Activated CD4-positive, alpha-beta T cell treated with anti-CD3 and anti-CD28 coated beads for 24 hours (primary cell): ENCODE measurements around the gene ANOS1.

Experiments used
- DNase-seq, 2 donors: peaks; one replicate each; pipeline ENCODE4 v3.0.0-alpha.2; 2020; ENCODE audit warnings: low read depth in 2 of 2

ANOS1 gene

DNA sequence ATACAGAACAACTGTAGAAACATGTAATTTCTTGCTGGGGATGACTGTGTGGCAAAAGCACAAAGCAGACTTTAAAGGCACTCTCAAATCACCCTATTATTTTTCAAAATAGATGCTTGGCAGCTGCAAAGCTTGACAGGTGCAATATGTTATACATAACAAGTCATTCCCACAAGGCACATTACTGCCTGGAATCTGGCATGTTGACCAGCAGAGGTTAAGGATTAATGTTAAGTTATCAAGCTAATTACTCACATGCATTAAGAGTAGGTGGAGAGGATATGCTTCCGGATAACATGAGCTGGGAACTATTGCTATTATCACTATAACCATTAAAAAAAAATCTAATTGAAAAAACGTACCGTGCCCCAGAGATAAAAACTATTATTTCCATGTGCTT lies 17.8 kb downstream of the ANOS1 start:
- DNase-seq, result no peak

DNA sequence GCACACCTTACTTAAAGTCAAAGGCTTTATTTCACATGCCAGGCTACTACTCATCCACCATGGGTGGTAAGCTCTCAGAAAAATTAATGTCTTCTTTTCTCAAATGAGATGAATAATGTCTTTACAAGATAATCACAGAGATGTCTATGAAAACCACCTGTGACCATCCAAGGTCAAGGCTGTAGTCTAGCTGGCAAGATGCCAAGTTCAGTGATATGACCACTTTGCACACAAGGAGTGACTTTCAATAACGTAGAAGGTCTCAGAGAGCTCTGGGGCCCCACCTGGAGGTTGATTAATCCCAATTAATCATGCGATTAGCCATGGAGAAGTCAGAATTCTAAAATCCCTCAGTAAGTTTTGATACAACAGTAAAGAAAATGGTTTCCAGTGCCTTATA lies 20.5 kb downstream of the ANOS1 start:
- no peak for DNase-seq

DNA sequence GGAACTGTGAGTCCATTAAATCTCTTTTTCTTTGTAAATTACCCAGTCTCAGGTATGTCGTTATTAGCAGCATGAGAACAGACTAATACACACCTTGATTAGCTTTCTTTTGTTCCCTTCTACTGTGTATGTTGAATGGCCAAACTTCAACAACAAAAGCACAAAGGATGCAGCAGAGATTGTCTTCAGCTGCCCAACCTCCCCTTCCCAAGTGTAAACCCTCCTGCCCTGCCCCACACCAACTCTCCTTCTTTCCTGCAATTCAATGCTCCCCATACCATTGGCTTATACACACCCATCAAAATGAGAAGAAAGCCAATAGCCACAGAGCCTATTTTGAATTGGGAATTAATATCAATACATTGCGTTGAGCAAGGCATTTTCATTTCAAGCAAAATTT lies 27.8 kb downstream of the ANOS1 start:
- DNase-seq, result no peak

DNA sequence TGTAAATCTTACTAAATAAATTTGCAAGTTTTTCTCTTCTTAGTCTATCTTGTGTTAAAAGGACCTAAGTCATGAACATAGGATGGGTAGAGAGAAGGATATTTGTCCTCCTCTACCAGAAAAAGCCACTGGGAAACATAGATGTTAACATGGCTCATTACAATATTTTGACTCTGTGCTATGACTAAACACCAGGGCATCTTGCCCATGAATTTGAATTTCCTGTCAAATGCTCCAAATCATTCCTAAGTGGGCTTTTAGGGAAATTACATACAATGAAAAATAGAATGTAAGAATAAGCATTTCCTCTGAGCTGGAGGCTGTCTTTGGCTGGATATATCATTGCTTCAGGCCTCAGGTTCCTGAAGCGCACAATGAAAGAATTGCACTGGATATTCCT lies 39.1 kb downstream of the ANOS1 start:
- DNase-seq, result no peak

DNA sequence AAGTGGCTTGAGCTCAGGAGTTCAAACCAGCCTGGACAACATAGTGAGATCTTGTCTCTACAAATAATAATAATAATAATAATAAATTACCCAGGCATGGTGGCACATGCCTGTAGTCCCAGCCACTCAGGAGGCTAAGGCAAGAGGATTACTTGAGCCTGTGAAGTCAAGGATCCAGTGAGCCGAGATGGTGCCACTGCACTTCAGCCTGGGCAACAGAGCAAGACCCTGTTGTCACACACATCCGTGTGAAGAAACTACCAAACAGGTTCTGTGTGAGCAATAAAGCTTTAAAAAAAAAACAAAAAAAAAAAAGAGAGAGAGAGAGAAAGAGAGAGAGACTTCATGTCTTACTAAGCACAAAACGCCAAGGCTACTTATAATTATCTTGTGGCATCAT lies 42.5 kb downstream of the ANOS1 start:
- DNase-seq, result no peak

DNA sequence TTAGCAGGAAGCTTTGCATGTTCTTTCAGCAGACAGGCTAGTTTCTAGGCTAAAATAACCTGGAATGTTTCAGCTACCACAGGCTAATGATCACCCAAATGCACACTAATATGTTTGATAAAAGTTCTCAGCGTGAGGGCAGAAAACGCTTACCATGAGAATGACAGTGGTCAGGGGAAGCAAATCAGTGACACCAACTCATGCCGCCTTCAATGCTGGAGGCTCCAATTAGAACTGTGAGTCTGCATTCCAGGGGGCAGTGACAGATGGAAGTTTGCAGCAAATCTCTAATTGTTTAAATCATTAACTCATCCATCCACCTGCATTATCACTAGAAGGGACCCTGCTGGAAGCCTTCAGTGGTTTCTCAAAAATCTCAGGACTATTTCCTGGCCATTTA lies 43.2 kb downstream of the ANOS1 start:
- no peak for DNase-seq

DNA sequence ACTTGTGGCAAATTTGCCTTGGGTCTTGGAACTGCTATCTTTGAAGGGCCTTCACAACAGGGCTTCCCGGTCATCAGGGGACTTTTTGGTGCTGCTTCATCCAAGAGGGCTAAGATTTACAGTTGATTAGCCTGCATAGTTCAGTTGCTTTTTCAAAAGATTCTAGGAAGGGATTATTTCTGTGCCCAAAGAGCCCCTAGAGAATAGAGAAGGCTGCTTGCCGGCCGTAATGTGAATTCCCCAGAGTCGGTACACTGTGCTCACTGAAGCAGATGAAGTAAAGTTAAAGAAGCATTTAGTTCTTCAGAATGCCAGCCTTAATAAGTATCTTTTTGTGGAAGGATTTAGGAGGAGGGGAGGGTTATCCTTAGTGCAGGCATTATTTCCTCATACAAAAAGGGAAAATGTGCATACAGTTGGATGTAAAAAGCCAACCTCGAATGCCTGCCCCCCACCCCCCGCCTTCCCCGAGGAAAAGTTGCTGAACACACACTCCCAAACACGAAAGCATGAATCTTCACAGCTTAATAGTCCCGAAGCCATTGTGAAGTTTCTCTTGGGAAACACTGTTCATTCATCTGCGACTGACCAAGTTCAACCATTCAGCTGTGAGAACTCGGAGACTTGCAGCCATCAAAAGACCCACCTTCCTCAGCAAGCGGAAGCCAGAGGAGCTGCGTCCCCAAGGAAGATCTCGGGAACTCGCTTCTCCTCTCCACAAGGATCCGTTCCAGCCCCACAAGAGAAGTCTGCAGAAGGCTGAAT lies 47.6 kb downstream of the ANOS1 start:
- DNase-seq, result no peak

DNA sequence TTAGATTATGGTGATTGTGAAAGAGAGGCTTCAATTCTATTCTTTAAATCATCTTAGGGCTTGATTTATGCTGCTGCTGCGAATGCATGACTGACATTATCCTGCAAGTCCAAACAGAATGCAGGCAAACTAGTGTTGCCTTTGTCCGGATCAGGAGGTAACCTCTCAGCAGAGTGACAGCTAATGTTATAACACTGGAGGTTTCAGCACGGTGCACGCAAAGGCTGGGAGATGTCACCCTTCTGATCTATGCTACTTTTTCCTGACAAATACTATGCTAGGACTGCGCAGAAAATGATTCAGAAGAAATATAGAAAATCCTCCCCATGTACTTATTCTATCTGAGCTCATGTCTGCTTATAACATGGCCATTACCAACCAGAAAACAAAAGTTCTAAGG lies 48.2 kb downstream of the ANOS1 start:
- no peak for DNase-seq

DNA sequence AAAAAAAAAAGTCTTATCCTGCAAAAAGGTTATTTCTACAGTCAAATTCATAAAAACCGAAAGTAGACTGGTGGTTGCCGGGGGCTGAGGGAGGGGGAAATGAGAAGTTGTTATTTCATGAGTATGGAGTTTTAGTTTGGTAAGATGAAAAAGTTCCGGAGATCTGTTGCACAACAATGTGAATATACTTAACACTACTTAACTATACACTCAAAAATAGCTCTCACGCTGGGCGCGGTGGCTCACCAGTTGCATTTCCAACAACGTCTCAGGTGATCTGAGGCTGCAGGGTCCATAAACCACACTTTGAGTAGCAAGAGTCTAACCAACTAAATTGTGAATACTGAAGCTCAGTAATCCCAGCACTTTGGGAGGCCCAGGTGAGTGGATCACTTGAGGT lies 52.4 kb downstream of the ANOS1 start:
- DNase-seq, result no peak

DNA sequence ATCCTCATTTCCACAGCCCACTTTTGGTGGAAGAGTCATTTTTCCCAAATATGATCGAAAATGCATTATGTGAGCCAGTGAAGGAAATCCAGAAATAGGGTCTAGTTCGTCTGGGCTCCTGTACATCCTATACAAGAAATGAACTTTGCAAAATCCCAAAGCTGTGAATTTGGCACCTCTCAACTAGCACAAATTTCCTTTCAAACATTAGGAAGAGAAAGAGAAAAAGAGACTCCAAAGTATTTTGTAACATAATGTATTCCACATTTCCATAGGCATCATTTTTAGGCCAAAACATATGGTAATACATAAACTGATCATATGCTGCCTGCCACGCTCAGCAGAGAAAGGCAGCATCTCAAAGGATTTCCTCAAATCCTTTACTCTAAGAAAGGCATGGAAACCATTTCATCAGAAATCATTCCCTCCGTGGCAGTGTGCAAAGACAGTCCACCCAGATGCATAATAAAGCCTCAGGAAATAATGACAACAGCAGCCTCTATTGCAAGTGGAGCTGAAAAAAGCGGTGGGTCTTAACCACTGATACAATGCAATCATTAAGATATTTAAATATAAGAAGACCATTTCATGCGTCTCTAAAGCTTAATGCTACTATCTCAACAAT lies 56.8 kb downstream of the ANOS1 start:
- no peak for DNase-seq

DNA sequence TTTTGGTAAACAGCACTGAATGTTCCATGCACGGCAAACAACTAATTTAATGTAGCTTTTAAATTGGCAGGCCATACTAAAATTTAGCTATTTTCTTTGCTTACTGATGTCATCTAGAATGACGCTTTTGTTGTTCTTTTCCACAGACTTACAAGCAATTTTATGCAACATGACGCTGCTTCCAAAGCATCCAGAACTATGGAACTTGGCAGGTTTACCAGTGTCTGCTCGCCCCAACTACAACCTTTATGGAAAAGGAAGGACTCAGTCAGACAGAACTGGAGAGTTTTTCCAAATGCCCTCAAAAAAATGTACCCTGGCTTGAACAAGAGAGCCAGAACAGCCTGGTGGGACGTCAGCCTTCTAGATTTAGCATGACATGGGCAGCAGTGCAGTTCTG lies 58.7 kb downstream of the ANOS1 start:
- DNase-seq, result no peak

DNA sequence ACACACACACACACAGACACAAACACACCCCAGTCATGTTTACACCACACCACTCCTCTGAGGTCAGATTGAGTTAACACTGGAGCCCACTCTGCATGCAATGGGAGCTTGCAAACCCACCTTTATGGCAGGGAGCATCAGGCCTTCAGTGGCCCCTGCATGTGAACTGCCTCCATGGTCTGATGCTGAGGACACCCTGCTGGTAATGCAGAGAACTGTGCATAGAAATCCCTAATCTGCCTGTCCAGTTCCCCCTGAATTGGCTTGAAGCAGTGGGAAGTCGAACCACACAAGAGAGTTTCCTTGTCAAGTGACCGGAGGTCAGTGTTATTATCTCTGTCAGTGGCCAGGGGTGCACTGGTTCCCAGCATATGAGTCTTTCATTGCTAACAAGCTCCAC lies 59.8 kb downstream of the ANOS1 start:
- no peak for DNase-seq

DNA sequence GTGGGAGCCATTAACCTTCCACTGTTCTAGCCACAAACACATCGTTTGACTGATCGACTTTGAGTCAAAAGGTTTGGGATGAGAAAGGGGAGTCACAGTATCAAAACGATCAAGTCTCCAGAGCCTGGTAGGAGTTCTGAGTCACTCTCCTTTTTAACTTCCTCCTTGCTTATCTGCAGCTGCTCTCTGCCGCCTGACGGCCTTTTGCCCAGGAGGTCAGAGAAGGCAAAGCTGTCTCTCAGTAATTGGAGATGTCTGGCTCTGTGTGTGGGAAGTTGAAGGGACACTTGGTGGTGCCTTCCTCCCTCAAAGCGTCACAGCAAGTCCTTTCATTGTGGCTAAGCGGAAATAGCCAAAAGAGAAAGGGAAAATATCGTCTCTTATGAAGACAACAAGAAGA lies 63.1 kb downstream of the ANOS1 start:
- DNase-seq, result no peak

DNA sequence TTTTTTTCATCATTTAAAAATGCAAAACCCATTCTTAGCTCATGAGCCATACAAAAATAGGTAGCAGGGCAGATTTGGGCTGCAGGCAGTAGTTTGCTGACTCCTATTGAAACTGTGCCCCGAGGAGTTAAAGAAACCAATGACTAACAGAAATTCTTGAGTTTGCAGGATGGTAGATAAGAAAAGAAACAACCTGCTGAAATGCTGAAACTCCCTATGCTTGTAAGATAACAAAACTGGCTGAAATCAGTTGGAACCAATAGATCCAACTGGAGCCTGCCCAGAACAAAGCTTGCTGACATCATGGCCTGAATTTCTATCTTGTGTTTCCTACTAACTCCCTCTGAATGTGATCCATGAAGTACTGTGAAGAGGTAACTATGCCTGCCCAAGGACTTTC lies 68.6 kb downstream of the ANOS1 start:
- no peak for DNase-seq

DNA sequence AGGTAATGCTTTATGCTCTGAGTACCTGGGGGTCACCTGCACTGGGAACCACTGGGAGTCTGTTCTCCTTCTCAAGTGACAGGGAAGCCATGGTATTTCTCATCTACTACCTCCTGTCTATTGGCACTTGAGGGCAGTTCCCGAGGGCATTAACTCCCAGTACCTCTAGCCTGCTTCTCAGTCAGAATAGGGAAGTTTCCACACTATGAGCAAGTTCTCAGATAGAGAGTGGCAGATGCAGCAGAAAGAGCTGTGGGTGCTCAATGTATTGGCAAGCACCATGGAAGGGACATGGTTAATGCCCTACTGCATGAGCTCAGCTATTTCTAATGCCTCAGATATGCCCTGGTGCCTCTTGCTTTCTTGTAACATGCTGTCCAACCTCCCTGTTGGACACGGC lies 74.1 kb downstream of the ANOS1 start:
- DNase-seq, result no peak

DNA sequence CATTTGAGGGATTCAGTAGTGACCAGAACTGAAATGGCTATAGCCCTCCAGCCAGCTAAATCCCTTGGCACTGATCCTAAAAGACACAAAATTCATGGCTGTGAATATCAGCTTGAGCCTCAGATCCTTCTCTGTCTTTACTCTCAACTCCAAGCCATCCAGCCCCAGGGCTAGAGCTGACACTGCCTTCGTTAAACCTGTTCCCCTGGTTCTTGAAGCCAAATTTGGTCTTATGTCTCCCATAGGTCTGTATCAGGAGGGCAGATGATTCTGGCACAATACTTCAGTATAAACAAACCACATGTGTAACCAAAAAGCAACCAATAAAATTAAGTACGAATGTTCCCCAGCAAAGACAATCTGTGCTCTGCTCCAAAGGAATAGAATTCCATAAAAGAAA lies 78.0 kb downstream of the ANOS1 start:
- DNase-seq, result no peak

DNA sequence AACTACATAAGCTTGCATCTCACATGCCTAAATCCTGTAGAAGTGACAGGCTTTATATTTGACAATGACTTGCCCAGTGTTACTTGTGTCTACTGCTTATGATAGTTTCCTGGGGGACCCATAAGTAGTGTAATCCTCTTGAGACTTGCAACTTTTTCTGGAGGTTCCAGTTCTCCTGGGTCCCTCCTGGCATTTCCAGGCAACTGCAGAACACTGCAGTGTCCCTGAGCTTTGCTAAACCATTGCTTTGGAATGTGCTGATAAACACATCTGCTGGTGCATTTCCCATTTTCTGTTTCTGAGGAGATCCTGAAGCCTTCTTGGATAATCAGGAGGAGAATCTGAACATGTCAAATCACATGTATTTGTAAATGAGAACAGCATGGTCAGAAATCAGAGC lies 82.0 kb downstream of the ANOS1 start:
- no peak for DNase-seq

DNA sequence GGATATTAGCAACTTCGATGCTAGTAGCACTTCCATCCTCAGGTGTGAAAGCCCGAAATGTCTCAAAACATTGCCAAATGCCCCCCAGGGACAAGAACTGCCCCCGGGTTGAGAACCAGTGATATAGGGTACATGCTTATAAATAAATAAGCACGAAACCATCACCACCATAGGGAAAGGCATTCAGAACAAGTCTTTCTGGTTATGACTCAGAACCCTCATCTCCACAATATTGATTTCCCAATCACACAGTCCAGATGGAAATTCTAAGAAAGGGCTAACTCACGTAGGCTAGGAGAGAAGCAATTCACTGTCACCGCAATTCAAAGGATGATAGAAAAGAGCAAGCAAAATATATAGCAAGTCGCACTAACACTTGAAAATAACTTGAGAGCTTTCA lies 84.8 kb downstream of the ANOS1 start:
- no peak for DNase-seq

DNA sequence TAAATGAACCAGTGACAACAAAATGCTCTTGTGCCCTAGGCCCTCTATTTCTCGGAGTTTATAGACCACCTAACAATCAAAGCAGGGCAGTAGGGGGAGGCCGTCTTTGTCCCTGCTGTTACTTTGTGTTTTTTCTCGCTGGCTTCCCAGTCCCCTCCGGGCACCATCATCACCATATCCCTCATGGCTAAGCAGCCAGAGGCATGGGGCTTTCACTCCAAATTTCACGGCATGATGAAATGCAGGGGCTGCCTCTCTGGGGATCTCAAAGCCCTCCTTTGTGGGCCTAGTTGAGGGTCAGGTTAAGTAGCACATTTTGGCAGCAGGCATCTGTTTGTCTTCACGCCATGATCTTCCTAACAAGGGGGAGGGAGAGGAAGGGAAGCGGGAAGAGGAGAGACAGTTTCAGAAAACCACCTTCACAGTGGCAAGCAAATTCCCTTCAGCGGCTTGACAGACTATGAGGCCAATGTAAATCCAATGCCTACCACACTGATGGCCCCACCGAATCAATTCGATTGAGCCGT lies 91.9 kb downstream of the ANOS1 start:
- DNase-seq, result no peak

DNA sequence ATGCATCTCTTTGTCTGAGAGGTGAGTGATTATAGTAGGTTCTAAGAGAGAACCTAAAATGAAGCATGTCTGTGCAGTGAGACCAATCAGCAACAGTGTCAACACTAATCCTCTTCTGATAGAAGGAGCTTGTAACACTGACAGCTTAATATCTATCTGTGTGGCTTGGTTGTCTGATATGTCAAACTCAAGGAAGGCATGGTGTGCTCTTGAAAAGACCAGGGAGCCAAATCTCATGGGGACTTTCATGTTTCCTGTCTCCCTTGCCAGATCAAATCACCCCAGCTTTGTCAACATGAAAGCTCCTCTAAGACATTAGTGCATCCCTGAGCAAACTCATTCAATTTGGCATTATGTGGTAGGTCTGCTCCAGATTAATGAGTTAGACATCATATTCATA lies 95.4 kb downstream of the ANOS1 start:
- DNase-seq, result no peak

DNA sequence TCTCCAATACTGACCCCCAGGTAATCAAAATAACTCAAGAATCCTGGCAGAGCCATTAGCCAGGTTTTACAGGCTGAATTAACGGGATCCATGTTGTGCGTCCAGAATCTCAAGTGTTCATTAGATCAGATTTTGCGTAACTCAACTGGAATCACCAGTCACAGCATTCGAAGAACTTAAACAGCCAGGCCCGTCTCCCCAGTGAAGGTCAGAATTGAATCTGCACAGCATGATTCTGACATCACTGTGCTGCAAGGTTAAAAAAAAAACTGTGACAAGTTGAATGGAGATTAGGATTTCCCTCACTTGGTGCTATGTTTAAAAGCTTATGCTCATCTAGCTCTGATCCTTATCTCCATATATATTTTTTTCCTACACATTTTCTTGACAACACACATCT lies 96.1 kb downstream of the ANOS1 start:
- DNase-seq, result no peak

DNA sequence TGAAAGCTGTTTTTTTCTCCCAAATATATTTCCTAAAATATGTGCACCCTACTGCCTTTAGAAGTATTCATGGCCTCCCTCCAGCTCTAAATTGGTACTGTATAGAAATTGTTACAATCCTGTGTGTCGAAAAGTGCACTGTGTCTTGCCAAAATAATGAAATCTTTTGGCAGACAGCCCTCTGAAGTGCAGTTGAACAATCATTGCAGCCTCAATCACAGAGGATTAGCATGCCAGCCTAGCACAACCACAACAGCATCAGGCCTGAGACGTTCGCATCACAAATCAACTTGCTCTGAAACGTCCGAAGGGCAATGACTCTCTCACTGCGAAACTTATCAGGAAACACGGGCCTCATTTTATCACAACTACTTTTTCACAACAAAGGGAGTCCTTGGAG lies 99.0 kb downstream of the ANOS1 start:
- no peak for DNase-seq

DNA sequence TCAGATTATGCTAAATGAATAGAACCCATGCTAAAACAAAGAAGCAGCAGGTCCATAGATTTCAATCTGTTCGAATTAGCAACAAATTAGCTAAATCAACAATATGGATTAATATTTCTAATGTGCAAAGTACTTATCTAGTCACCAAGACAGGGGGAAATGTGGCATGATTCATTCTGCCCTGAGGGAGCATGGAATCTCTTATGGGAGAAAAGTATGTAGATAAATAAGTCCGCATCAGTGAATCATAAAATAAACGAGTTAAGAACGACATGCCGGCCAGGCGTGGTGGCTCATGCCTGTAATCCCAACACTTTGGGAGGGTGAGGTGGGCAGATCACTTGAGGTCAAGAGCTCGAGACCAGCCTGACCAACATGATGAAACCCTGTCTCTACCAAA lies 102.1 kb downstream of the ANOS1 start:
- no peak for DNase-seq

DNA sequence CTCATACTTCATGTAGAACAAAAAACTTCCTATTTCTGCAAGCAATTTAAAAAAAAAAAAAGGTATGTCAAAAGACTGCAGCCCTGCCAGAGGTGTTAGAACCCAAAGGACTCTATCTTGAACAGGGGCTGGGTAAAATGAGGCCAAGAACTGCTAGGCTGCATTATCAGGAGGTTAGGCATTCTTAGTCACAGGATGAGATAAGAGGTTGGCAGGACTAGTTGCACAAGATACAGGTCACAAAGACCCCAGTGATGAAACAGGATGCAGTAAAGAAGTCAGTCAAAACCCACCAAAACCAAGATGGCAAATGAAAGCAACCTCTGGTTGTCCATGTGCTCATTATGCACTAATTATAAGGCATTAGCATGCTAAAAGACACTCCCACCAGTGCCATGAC lies 104.1 kb downstream of the ANOS1 start:
- DNase-seq, result no peak
